Spleen (tissue), 11 donors: Measurements from ENCODE around the gene RIMBP2. TPM values are rescaled to one million over a fixed set of nuclear protein-coding genes. Genes with fewer than 3 reads are reported as not detected.
A peak's percentile ranks its signal among the peaks of the same experiment; 100 is the strongest.

Experiments used
- DNase-seq: peaks from one replicate; pipeline ENCODE4 v3.0.0-alpha.2; 2020
- H3K27ac ChIP-seq, 8 donors: fragments of 200-600 bp; sonication (generic) in 7 of 8; 1 replicate in 4 of 8; 2 replicates in 4 of 8; pipeline versions ENCODE4 v1.5.0 to v1.8.0; 2016 to 2021; ENCODE audit warnings: inconsistent platforms in 4 of 8, mild to moderate bottlenecking in 4 of 8, moderate library complexity in 1 of 8
- H3K27me3 ChIP-seq, 7 donors: fragments of 200-600 bp; sonication (generic) in 6 of 7; replicated peaks in 1 of 7; 1 replicate in 4 of 7; 2 replicates in 3 of 7; pipeline versions ENCODE4 v1.5.0 to v1.8.0; 2016 to 2021; ENCODE audit warnings: inconsistent platforms in 3 of 7, mild to moderate bottlenecking in 1 of 7
- H3K36me3 ChIP-seq, 6 donors: fragments of 200-600 bp; sonication (generic) in 5 of 6; 1 replicate in 4 of 6; 2 replicates in 2 of 6; pipeline versions ENCODE4 v1.5.0 to v1.8.0; 2016 to 2021; ENCODE audit warnings: inconsistent platforms in 2 of 6
- H3K4me1 ChIP-seq, 6 donors: fragments of 200-600 bp; sonication (generic) in 5 of 6; 1 replicate in 3 of 6; 2 replicates in 3 of 6; pipeline versions ENCODE4 v1.5.0 to v1.8.0; 2016 to 2021; ENCODE audit warnings: inconsistent platforms in 3 of 6
- H3K4me3 ChIP-seq, 8 donors: fragments of 200-600 bp; sonication (generic) in 7 of 8; 1 replicate in 4 of 8; 2 replicates in 4 of 8; pipeline versions ENCODE4 v1.5.0 to v1.8.0; 2016 to 2021; ENCODE audit warnings: inconsistent platforms in 4 of 8, mild to moderate bottlenecking in 4 of 8, moderate library complexity in 2 of 8
- H3K9me3 ChIP-seq, 8 donors: fragments of 200-600 bp; sonication (generic) in 7 of 8; 1 replicate in 4 of 8; 2 replicates in 4 of 8; pipeline versions ENCODE4 v1.5.0 to v1.8.0; 2016 to 2021; ENCODE audit warnings: inconsistent platforms in 4 of 8
- CTCF ChIP-seq, 11 experiments: fragments of 200-600 bp in 7 of 11; fragments of 450-650 bp in 4 of 11; sonication (generic) in 4 of 11; IDR thresholded peaks in 8 of 11; conservative IDR thresholded peaks in 3 of 11; 1 replicate in 7 of 11; 2 replicates in 4 of 11; pipeline versions ENCODE4 v1.4.0 to v1.8.0; 2016 to 2021; ENCODE audit warnings: antibody characterized with exemption in 11 of 11, inconsistent platforms in 4 of 11, mild to moderate bottlenecking in 1 of 11
- POLR2A ChIP-seq, 3 donors: fragments of 450-650 bp; IDR thresholded peaks; one replicate each; pipeline ENCODE4 v1.5.1; 2017; ENCODE audit warnings: antibody characterized with exemption in 3 of 3, mild to moderate bottlenecking in 1 of 3
- POLR2AphosphoS5 ChIP-seq, 3 donors: sonication (generic); formaldehyde crosslinking; IDR thresholded peaks; one replicate each; pipeline ENCODE4 v1.5.1; 2017; ENCODE audit warnings: antibody characterized with exemption in 3 of 3
- WGBS, 5 donors: extraction: QIAGEN DNeasy Blood & Tissue Kit in 3 of 5; methylation state at CpG; one replicate each; pipeline versions ENCODE4 v1.1.5 to v1.1.7; 2013 to 2018; 5-methylcytosine and 5-hydroxymethylcytosine counted together
- intact Hi-C: fragments of 100-400 bp; cut with DNase I; formaldehyde crosslinking; loops from one replicate; pipeline ENCODE4 v1.15.0; 2023; ENCODE audit warnings: low total_unique reads
- polyA plus RNA-seq, 3 donors: library from polyadenylated mRNA; stranded (reverse); fragments of 200-250 nt; gene quantifications; one replicate each; pipeline ENCODE4 v1.2.1, GENCODE V29; 2013
- total RNA-seq, 7 donors: library from RNA; depleted of rRNA in 3 of 7; stranded (reverse); fragments of >200 nt in 3 of 7; fragmentation: NEBNext Ultra II Directional in 4 of 7; extraction: Animal tissue kit (Norgen Biotek cat#: 25700) in 4 of 7; gene quantifications; one replicate each; pipeline versions ENCODE4 v1.1.0 to v1.2.1, GENCODE V29; 2016 to 2021
- donor health status: healthy with polysubstance abuse.
- donor health status: DM: no; HTN: no; CAD: no; lungs with moderate emphysema.
- donor health status: DM: no; HTN: no; CAD: no.
- donor health status: Bipolar disorder and iron deficiency.
- donor health status: healthy.
- donor health status: DM: no; HTN: no; CAD: no.
- donor health status: DM: yes; HTN: yes; CAD: no.

RIMBP2 gene
- total and polyA plus RNA-seq, 10 donors = 0.05 to 5.2 (median 0.95) TPM

GRCh38 chr12:130427381-130427887 is 288.7 kb downstream of the RIMBP2 start:
- Histone ChIP-seq H3K4me3 (no peak overlapping the region), H3K36me3 (no peaks in the 10 kb centered on the region), H3K9me3 (no peaks in the 10 kb centered on the region), H3K27me3 (no peaks in the 10 kb centered on the region), H3K27ac (no peak overlapping the region), H3K4me1 (no peaks in the 10 kb centered on the region)
- TF ChIP-seq POLR2AphosphoS5 (IDR thresholded peaks at IDR 0.05) (no peak), POLR2A (IDR thresholded peaks at IDR 0.05) (no peak), CTCF (IDR thresholded peaks at IDR 0.05 in 8 of 11, conservative IDR thresholded peaks at IDR 0.05 in 3 of 11) (no peak)
- 88 to 93% (median 89%) methylated on average over 18 of the region's 18 CpGs for WGBS, 5 donors
- intact Hi-C loops = no loop called here
- DNase-seq = peak; percentile 49

- 87 to 93% (median 89%) methylated on average over 19 to 20 of the region's 20 CpGs for WGBS, 5 donors
- TF ChIP-seq CTCF (IDR thresholded peaks at IDR 0.05 in 8 of 11, conservative IDR thresholded peaks at IDR 0.05 in 3 of 11) (no peak), POLR2AphosphoS5 (IDR thresholded peaks at IDR 0.05) (no peak), POLR2A (IDR thresholded peaks at IDR 0.05) (no peak)
- no peaks in the 10 kb centered on the region for H3K4me1 ChIP-seq
- no peak overlapping the region for H3K27ac ChIP-seq
- peak; percentile 70 for DNase-seq
- no peaks in the 10 kb centered on the region for H3K36me3 ChIP-seq
- no peaks in the 10 kb centered on the region for H3K27me3 ChIP-seq
- intact Hi-C loops = no loop called here
- H3K4me3 ChIP-seq = no peak overlapping the region
- no peaks in the 10 kb centered on the region for H3K9me3 ChIP-seq
Observed at GRCh38 chr12:130425698-130426245, 290.3 kb downstream of the RIMBP2 start.

GRCh38 chr12:130424858-130425697 is 291.0 kb downstream of the RIMBP2 start:
- Histone ChIP-seq H3K27me3 (no peaks in the 10 kb centered on the region), H3K27ac (no peak overlapping the region), H3K36me3 (no peaks in the 10 kb centered on the region), H3K4me3 (no peak overlapping the region), H3K9me3 (no peaks in the 10 kb centered on the region), H3K4me1 (no peaks in the 10 kb centered on the region)
- TF ChIP-seq POLR2A (IDR thresholded peaks at IDR 0.05) (no peak), CTCF (IDR thresholded peaks at IDR 0.05 in 8 of 11, conservative IDR thresholded peaks at IDR 0.05 in 3 of 11) (no peak), POLR2AphosphoS5 (IDR thresholded peaks at IDR 0.05) (no peak)
- intact Hi-C loops = no loop called here
- peak; percentile 71 for DNase-seq
- WGBS, 5 donors = 84 to 93% (median 90%) methylated on average over 32 to 36 of the region's 36 CpGs
